ENCODE results near the gene PLEKHH2.

The PLEKHH2 gene

DNA sequence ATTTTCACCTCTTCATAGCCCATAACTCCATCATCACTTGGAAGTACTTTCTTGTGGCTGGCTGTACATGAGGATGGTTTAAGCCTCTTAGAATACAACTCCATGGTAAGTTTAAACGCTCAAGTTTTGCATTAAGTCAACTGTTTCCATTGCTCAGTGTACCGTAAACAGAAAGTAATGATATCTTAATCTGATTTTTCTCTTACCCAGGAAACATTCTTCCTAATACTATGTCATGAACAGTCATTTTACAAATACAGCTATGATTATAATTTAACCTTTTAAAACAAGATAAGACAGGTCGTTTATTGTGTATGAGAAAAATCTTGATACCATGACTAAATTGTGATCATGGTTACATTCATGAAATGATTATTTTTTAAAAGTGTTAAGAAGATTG lies 125.2 kb downstream of the PLEKHH2 start:
- no peak for DNase-seq (ENCODE audit: low read depth)

DNA sequence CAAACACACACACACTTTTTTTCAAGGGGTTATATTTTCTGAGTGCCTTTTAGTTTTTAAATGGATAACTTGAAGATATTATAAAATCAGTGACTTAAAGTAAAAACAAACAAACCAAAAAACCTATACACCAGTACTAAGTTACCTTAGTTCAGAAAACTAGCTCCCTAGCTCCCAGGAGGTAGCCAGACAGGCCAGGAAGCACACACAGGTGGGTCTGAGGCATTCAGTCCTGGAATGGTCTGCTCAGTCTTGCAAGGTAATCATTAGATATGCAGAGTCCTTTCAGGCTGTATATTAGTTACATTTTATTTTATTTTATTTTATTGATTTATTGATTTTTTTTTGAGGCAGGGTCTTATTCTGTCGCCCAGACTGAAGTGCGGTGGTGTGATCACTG lies 126.0 kb downstream of the PLEKHH2 start:
- DNase-seq (ENCODE audit: low read depth), result no peak

DNA sequence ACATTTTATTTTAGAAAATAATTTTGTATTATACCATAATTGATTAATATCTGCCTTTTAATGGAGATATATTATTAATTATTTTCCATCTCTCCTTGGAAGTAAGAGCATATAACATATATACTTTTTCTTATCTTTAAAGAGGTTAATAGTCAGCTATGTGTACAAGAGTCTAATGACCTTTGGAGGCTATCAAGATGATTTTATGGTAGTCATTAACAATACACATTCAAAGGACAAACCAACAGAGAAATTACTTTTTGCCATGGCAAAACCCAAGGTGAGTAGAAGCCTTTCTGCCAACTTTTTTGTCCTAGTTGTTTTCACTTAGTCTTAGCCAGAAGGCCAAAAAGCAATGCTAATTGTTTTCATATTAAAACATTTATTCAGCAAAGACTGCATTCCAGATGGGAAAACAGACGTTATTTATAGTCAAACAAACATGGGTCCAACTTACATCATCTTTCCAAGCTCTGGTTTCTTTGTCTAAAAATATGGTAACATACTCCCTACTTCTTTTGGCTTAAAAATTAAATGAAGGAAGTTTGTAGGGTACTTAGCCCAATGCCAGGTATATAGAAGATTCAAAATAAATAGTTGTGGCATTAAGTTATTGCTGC lies 127.1 kb downstream of the PLEKHH2 start:
- no peak for DNase-seq (ENCODE audit: low read depth)

GRCh38 chr2:43766006-43766405 lies 128.9 kb downstream of the PLEKHH2 start:
- DNase-seq (ENCODE audit: low read depth), result no peak

GRCh38 chr2:43773876-43774613 lies 137.0 kb downstream of the PLEKHH2 start, which contains the start of gene DYNC2LI1:
TSS of gene DYNC2LI1 (plus strand) at chr2:43774039. CDS start at chr2:43774139, 100 bp downstream.
- DNase-seq (ENCODE audit: low read depth), result peak; percentile 49

DNA sequence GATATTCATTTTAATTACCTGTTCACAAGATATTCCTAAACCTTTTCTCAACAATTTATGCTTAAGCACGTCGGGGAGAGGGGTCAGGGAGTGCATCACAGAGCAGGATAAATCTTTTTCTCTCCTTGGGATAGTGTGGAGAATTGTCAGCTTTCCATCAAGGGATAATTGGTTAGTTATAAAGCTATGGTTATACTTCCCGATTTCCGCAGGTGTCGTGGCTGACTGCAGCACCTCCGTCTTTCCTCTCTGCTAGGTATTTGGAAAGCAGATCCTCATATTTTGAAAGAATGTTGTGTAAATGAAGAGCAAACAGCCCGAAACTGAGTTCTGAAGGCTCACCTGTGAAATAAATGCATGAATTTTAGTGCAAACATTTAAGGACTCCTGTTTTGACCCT lies 137.6 kb downstream of the PLEKHH2 start:
- no peak for DNase-seq (ENCODE audit: low read depth)

DNA sequence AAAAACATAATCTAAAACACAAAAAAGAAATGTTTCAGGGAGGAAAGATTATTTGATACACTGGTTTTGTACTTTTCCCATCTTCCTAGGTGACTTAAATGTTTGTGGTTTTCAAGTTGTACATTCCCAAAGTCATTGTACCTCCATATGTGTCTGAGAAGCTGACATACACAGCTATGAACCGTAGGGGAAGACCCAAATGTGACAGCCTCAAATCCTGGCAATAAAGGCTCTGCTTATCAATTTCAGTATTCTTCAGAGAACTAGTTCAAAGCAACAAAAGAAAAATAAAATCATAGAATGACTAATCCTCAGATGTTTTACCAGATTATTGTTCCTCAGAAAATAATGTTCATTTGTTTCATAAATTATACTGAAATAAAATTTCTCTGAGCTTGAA lies 139.3 kb downstream of the PLEKHH2 start:
- DNase-seq (ENCODE audit: low read depth), result no peak

GRCh38 chr2:43777306-43777926 lies 140.4 kb downstream of the PLEKHH2 start:
- no peak for DNase-seq (ENCODE audit: low read depth)

GRCh38 chr2:43778233-43778632 lies 141.2 kb downstream of the PLEKHH2 start:
- DNase-seq (ENCODE audit: low read depth), result no peak

DNA sequence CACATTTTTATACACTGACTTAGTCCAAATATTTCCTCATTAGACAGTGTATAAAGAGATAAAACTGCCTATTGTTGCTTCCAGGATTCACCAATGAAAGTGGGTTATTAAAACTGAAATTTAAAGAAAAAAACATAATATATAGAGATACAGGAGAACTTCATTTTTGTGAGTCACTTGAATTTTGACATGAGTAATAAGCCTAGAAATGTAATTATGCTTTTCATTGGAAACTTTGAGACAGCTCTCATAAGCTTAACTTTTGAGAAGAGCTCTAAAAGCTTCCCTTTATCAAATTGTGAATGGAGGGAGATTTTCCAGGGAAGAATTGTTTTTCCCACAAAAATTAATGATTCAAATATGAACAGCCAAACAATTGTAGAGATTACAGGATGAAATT lies 150.8 kb downstream of the PLEKHH2 start:
- DNase-seq (ENCODE audit: low read depth), result no peak

GRCh38 chr2:43788646-43789045 lies 151.6 kb downstream of the PLEKHH2 start:
- DNase-seq (ENCODE audit: low read depth), result no peak

GRCh38 chr2:43790147-43790546 lies 153.1 kb downstream of the PLEKHH2 start:
- DNase-seq (ENCODE audit: low read depth), result no peak

- no peak for DNase-seq (ENCODE audit: low read depth)
These were observed 154.1 kb downstream of the PLEKHH2 start for GRCh38 chr2:43791035-43791765.

GRCh38 chr2:43792653-43793052 lies 155.6 kb downstream of the PLEKHH2 start:
- no peak for DNase-seq (ENCODE audit: low read depth)

DNA sequence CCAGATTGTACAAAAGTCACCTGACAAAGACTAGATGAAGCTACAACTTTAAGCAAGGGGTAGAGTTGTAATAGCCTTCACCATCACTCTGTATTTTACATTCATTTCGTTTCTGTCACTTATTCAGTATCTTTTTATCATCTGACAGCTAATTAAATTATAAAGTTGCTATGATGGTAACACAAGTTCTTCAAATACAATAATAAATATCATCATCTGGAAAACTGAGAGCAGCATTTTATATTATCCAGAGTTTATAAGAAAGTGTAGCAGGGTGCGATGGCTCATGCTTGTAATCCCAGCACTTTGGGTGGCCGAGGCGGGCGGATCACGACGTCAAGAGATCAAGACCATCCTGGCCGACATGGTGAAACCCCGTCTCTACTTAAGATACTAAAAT lies 157.9 kb downstream of the PLEKHH2 start:
- DNase-seq (ENCODE audit: low read depth), result no peak

GRCh38 chr2:43796206-43796605 lies 159.1 kb downstream of the PLEKHH2 start:
- DNase-seq (ENCODE audit: low read depth), result no peak

DNA sequence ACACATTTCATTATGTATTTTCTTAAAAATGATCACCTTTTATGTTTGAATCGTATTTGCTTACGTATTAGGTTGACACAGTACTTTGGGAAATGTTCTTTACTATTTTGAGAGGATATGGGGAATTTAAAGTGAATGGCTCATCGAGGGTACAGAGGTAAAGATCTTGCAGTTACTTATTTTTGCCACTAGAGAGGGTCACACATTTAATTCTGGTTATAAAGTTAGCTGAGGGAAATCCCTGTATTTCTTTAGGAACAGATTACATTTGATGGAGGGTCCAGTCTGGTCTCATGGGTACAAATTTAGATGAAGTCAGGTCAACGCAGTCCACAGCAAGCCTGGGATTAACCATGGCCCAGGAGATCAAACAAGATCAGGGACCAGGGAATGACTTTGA lies 161.2 kb downstream of the PLEKHH2 start:
- DNase-seq (ENCODE audit: low read depth), result no peak

- no peak for DNase-seq (ENCODE audit: low read depth)
These were observed 163.8 kb downstream of the PLEKHH2 start for GRCh38 chr2:43800894-43801293.

GRCh38 chr2:43802135-43802534 lies 165.1 kb downstream of the PLEKHH2 start:
- no peak for DNase-seq (ENCODE audit: low read depth)

DNA sequence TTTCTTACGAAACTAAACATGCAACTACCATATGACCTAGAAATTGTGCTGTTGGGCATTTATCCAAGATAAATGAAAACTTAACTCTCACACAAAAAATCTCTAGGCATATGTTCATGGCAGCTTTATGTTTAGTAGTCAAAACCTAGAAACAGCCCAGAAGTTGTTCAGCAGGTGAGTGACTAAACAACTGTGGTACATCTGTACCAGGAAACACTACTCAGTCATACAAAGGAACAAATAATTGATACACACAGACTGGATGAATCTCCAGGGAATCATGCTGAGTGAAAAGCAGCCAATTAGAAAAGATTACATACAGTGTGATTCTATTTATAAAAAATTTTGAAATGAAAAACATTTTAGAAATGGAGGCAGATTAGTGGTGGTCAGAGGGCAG lies 166.1 kb downstream of the PLEKHH2 start:
- DNase-seq (ENCODE audit: low read depth), result no peak

- DNase-seq (ENCODE audit: low read depth), result no peak
These were observed 169.6 kb downstream of the PLEKHH2 start for GRCh38 chr2:43806719-43807031.

GRCh38 chr2:43810452-43810851 lies 173.4 kb downstream of the PLEKHH2 start:
- no peak for DNase-seq (ENCODE audit: low read depth)

DNA sequence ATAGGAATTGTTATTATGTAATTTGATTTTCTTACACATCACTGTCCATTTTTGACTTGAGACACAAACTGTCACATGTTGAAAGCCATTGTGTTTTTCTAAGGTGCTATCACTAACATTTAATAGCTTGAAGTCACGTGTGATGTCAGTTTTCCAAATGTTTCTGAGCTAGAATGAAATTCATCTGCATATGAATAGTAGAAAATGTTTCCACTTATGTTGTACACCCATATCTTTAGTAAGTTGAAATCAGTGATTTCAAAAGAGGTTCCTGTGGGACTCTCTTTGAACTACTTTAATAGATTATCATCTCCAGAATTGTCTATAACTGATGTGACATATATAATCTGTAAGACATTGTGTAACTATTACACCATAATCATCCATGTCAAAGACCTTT lies 173.8 kb downstream of the PLEKHH2 start:
- DNase-seq (ENCODE audit: low read depth), result no peak
